GM19372 (cell line): ENCODE measurements around the gene MRPL2.
A peak's percentile ranks its signal among the peaks of the same experiment; 100 is the strongest.
"Not testable (repeated sequence)": the region's sequence is repeated elsewhere in the genome, so short reads cannot be mapped to it uniquely, and the experiment has no call there.

Experiments
- ATAC-seq: cut with Tn5 transposase; IDR thresholded peaks from one replicate; pipeline ENCODE4 v1.9.1; 2021; ENCODE audit warnings: mild to moderate bottlenecking, low read depth, moderate library complexity; ENCODE audit not compliant: unreplicated experiment

MRPL2 gene

GRCh38 chr6:43053545-43054205 lies 5.6 kb downstream of the MRPL2 start, which contains the start of gene CUL7:
TSS of gene CUL7 (minus strand) at chr6:43053851. CDS start at chr6:43052788, 1,063 bp downstream.
- ATAC-seq, result peak; percentile 87

GRCh38 chr6:43052842-43053544 lies 6.2 kb downstream of the MRPL2 start:
- ATAC-seq, result no peak

- no peak for ATAC-seq
Measured at GRCh38 chr6:43052225-43052841, 6.9 kb downstream of the MRPL2 start.

GRCh38 chr6:43050981-43051380 lies 8.3 kb downstream of the MRPL2 start:
- no peak for ATAC-seq

GRCh38 chr6:43047998-43048397 lies 11.2 kb downstream of the MRPL2 start:
- no peak for ATAC-seq

- ATAC-seq, result no peak
Measured at GRCh38 chr6:43045371-43045930, 13.8 kb downstream of the MRPL2 start.

- no peak for ATAC-seq
Measured at GRCh38 chr6:43043310-43043709, 15.9 kb downstream of the MRPL2 start.

GRCh38 chr6:43041475-43041874 lies 17.8 kb downstream of the MRPL2 start:
- ATAC-seq, result not testable (repeated sequence)

GRCh38 chr6:43040542-43041257 lies 18.5 kb downstream of the MRPL2 start:
- no peak for ATAC-seq

GRCh38 chr6:43038727-43039126 lies 20.5 kb downstream of the MRPL2 start:
- ATAC-seq, result no peak

GRCh38 chr6:43037706-43038105 lies 21.5 kb downstream of the MRPL2 start:
- no peak for ATAC-seq

- no peak for ATAC-seq
Measured at GRCh38 chr6:43037197-43037596, 22.0 kb downstream of the MRPL2 start.

- ATAC-seq, result no peak
Measured at GRCh38 chr6:43036712-43037111, 22.5 kb downstream of the MRPL2 start.

GRCh38 chr6:43035495-43036194 lies 23.6 kb downstream of the MRPL2 start:
- ATAC-seq, result no peak

GRCh38 chr6:43034190-43034525 lies 25.1 kb downstream of the MRPL2 start:
- no peak for ATAC-seq

- no peak for ATAC-seq
Measured at GRCh38 chr6:43033496-43034189, 25.6 kb downstream of the MRPL2 start.

- ATAC-seq, result no peak
Measured at GRCh38 chr6:43032326-43032725, 26.9 kb downstream of the MRPL2 start.

- no peak for ATAC-seq
Measured at GRCh38 chr6:43029120-43029519, 30.1 kb downstream of the MRPL2 start.

- ATAC-seq, result no peak
Measured at GRCh38 chr6:43026365-43026764, 32.9 kb downstream of the MRPL2 start.

GRCh38 chr6:43024436-43024835 lies 34.8 kb downstream of the MRPL2 start:
- ATAC-seq, result no peak
